Uterus (tissue), 4 donors: ENCODE measurements around the gene UVSSA. TPM values are rescaled to one million over a fixed set of nuclear protein-coding genes. Genes with fewer than 3 reads are reported as not detected.

Source experiments
- DNase-seq, 2 donors: peaks; one replicate each; pipeline ENCODE4 v3.0.0-alpha.2; 2019 to 2020
- H3K27ac ChIP-seq, 2 donors: fragments of 200-600 bp; sonication (generic); 1 replicate in 1 of 2; 2 replicates in 1 of 2; pipeline ENCODE4 v1.5.1; 2016 to 2018
- H3K27me3 ChIP-seq, 2 donors: fragments of 200-600 bp; sonication (generic); one replicate each; pipeline ENCODE4 v1.5.1; 2018 to 2019; ENCODE audit warnings: control low read depth in 1 of 2
- H3K36me3 ChIP-seq, 2 donors: fragments of 200-600 bp; sonication (generic); one replicate each; pipeline ENCODE4 v1.5.1; 2019; ENCODE audit warnings: control low read depth in 1 of 2
- H3K4me1 ChIP-seq, 2 donors: fragments of 200-600 bp; sonication (generic); one replicate each; pipeline ENCODE4 v1.5.1; 2018 to 2019; ENCODE audit warnings: control low read depth in 1 of 2
- H3K4me3 ChIP-seq, 2 donors: fragments of 200-600 bp; sonication (generic); 1 replicate in 1 of 2; 2 replicates in 1 of 2; pipeline ENCODE4 v1.5.1; 2018 to 2019; ENCODE audit warnings: mild to moderate bottlenecking in 1 of 2
- H3K9me3 ChIP-seq, 2 donors: fragments of 200-600 bp; sonication (generic); one replicate each; pipeline ENCODE4 v1.5.1; 2019; ENCODE audit warnings: control low read depth in 1 of 2
- POLR2A ChIP-seq, 2 donors: fragments of 450-650 bp; IDR thresholded peaks; one replicate each; pipeline ENCODE4 v1.6.1; 2016; ENCODE audit warnings: antibody characterized with exemption in 2 of 2, mild to moderate bottlenecking in 1 of 2, moderate library complexity in 1 of 2
- intact Hi-C: fragments of 100-400 bp; cut with DNase I; formaldehyde crosslinking; loops from one replicate; pipeline ENCODE4 v1.15.1; 2023; ENCODE audit warnings: low total_unique reads
- total RNA-seq, 4 donors: library from RNA; depleted of rRNA in 3 of 4; stranded (reverse); fragments of >200 nt in 3 of 4; gene quantifications; one replicate each; pipeline versions ENCODE4 v1.1.0 to v1.2.4, GENCODE V29; 2014 to 2023
- TF ChIP-seq, protein P1 (sequence below), 4 experiments: fragments of 200-600 bp in 2 of 4; fragments of 450-650 bp in 2 of 4; sonication (generic) in 2 of 4; IDR thresholded peaks; one replicate each; pipeline ENCODE4 v1.5.1; 2016 to 2019; ENCODE audit warnings: antibody characterized with exemption in 4 of 4, mild to moderate bottlenecking in 2 of 4, moderate library complexity in 1 of 4
- donor health status: DM: yes; HTN: yes; CAD: no.

Gene UVSSA
- total RNA-seq, 4 donors from 2014 or later: 13.1 to 37.2 (median 19.3) TPM

DNA sequence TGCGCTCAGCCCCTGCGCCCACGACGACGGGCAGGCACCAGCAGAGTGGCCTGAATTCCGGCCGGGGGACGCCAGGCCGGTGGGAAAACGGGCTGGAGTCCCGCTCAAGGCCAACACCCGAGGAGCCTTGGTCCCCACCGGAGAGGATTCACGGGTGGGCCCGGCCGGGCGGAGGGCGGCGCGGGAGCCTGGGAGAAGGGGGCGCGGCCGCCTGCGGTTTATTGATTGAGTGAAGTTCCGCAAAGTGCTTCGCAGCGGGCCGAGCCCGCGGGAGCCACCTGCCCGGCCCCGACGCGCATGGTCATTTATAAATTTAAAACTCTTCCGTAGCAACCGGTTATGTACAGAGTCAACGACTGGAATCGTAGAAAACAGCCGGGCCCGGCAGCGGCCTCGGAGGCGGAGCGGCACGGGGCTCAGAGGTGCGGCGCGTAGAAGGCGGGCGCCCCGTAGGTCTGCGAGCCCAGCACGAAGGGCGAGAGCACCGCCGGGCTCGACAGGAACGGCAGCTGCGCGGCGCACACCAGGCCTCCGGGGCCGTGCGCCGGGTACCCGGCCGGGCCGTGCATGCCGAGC, 55.6 kb downstream of the UVSSA start:
- intact Hi-C loops: no loop called here
- Histone ChIP-seq H3K4me3 (no peak overlapping the region), H3K9me3 (no peaks in the 10 kb centered on the region), H3K4me1 (peaks cover 0 to 18% of the 10 kb centered on the region in 2 donors), H3K36me3 (no peaks in the 10 kb centered on the region), H3K27ac (no peak overlapping the region), H3K27me3 (peaks cover 18 to 47% of the 10 kb centered on the region in 2 donors)
- no peak for TF ChIP-seq POLR2A (IDR thresholded peaks at IDR 0.05)
- TF ChIP-seq, protein P1, sequence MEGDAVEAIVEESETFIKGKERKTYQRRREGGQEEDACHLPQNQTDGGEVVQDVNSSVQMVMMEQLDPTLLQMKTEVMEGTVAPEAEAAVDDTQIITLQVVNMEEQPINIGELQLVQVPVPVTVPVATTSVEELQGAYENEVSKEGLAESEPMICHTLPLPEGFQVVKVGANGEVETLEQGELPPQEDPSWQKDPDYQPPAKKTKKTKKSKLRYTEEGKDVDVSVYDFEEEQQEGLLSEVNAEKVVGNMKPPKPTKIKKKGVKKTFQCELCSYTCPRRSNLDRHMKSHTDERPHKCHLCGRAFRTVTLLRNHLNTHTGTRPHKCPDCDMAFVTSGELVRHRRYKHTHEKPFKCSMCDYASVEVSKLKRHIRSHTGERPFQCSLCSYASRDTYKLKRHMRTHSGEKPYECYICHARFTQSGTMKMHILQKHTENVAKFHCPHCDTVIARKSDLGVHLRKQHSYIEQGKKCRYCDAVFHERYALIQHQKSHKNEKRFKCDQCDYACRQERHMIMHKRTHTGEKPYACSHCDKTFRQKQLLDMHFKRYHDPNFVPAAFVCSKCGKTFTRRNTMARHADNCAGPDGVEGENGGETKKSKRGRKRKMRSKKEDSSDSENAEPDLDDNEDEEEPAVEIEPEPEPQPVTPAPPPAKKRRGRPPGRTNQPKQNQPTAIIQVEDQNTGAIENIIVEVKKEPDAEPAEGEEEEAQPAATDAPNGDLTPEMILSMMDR (IDR thresholded peaks at IDR 0.05): no peak
- DNase-seq: no peak

DNA sequence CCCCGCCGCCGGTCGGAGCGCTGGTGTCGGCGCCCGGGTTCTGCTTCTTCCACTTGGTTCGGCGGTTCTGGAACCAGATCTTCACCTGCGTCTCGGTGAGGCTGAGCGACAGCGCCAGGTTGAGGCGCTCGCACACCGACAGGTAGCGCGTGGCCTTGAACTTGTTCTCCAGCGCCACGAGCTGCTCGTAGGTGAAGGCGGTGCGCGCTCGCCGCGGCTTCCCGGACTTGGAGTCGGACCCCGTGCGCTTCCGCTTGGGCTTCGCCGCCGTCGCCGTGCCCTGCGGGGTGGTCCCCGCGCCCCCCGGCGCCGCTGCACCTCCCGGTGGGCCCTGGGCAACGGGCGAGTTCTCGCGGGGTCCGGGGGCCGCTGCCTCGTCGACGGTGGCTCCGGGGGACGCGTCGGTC, 56.2 kb downstream of the UVSSA start:
- TF ChIP-seq, protein P1 (IDR thresholded peaks at IDR 0.05): no peak
- TF ChIP-seq POLR2A (IDR thresholded peaks at IDR 0.05): no peak
- no peak overlapping the region for H3K27ac ChIP-seq
- intact Hi-C loops: no loop called here
- peaks cover 0 to 18% of the 10 kb centered on the region in 2 donors for H3K4me1 ChIP-seq
- H3K9me3 ChIP-seq: no peaks in the 10 kb centered on the region
- peaks cover 18 to 53% of the 10 kb centered on the region in 2 donors for H3K27me3 ChIP-seq
- H3K4me3 ChIP-seq: no peak overlapping the region
- no peak for DNase-seq
- no peaks in the 10 kb centered on the region for H3K36me3 ChIP-seq

DNA sequence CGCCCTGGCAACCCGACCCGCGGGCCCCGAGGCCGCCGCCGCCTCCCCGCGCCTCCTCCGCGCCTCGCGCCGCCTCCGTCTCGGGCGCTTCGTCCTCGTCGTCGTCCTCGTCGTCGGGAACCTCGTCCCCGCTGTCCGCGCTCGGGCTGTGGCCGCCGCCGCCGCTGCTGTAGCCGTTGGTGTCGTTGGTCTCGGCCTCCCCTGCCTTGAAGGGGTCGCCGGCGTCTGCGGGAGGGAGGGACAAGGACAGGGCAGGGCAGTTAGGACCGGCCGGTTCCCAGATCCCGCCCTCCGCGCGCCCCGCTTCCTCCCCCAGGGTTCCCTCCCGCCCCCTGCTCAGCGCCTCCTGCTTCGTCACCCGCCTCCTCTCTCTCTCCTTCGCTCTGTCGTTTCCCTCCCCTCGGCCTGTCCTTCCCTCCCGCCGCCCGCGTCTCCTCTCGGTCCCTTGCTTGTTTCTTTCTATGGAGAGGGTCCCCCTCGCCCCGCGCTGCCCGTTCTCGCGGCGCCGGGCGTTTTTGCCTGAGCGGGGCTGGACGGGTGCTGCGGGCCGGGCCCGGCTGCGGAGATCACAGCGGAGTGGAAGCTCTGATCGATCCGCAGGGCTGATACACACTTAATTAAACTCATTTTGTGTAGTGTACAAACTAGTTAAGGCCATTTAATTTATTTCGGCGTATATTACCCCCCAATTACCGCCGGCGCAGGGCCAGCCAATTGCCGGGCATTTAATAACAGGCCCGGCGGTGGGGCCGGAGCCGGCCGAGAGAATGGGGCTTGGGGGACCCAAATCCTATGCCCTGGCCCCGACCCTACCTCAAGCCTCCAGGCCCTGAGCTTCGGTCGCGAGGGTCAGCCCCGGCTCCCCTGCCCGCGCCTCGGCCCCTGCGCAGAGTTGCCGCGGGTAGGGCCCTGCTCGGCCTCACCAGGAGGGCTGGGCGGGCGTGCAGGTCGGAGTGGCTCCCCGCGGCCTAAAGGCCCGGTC, 56.9 kb downstream of the UVSSA start:
- Histone ChIP-seq H3K27ac (no peak overlapping the region), H3K9me3 (no peaks in the 10 kb centered on the region), H3K36me3 (no peaks in the 10 kb centered on the region), H3K4me1 (peaks cover 0 to 18% of the 10 kb centered on the region in 2 donors), H3K4me3 (no peak overlapping the region), H3K27me3 (peaks cover 21 to 60% of the 10 kb centered on the region in 2 donors)
- intact Hi-C loops: no loop called here
- peak in 1 of 2 donors; percentile 4 for DNase-seq
- no peak for TF ChIP-seq POLR2A (IDR thresholded peaks at IDR 0.05)
- TF ChIP-seq, protein P1 (IDR thresholded peaks at IDR 0.05): no peak

DNA sequence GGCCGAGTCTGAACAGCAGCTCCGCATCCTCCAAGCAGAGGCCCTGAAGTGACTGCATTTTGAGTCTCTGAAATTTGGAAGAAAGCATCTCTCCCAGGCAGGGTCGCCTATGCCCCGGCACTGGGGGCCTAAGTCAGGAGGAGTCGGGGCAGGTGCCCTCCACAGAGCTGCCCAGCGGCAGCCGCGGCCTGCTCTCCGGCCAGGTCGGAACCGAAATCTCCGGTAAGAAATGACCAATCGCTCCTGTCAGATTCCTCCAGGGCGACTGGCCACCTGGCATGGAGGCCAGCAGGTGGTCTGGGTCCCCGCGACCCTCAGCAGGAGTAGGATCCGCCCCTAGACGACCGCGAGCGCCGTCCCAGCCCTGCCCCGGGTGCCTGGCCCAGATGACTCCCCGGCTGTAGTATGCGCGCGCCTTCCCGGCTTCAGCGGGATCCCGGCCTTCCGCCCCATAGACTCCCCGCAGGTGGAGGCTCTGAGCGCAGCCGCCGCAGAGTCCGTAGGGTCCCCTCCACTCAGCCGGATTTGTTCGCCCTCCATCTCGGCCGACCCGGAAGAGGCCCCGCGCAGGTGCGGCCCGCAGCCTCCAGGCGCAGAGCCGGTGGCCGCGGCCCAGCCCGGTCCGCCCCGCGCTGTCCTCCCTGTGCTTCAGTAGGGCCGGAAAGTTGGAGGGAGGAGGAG, 57.7 kb downstream of the UVSSA start:
- Histone ChIP-seq H3K36me3 (no peaks in the 10 kb centered on the region), H3K27me3 (peaks cover 24 to 66% of the 10 kb centered on the region in 2 donors), H3K4me3 (no peak overlapping the region), H3K9me3 (no peaks in the 10 kb centered on the region), H3K4me1 (peaks cover 0 to 18% of the 10 kb centered on the region in 2 donors), H3K27ac (no peak overlapping the region)
- TF ChIP-seq, protein P1 (IDR thresholded peaks at IDR 0.05): no peak
- no peak for TF ChIP-seq POLR2A (IDR thresholded peaks at IDR 0.05)
- intact Hi-C loops: no loop called here
- peak in 1 of 2 donors; percentile 8 for DNase-seq
